Neural progenitor cell (in vitro differentiated cells): Measurements from ENCODE around the gene ADTRP. TPM values are rescaled to one million over a fixed set of nuclear protein-coding genes. Genes with fewer than 3 reads are reported as not detected.

Experiments
- DNase-seq: peaks from one replicate; pipeline ENCODE4 v3.0.0-alpha.2; 2016; ENCODE audit warnings: low spot score
- H2AFZ ChIP-seq: fragments of 200-600 bp; sonication (generic); replicated peaks from 2 replicates; pipeline ENCODE4 v1.6.1; 2016; ENCODE audit warnings: antibody characterized with exemption
- H3F3A ChIP-seq: fragments of 200-600 bp; sonication (generic); 2 replicates; pipeline ENCODE4 v1.6.1; 2016; ENCODE audit warnings: antibody characterized with exemption, low read depth
- H3K27ac ChIP-seq: fragments of 200-600 bp; sonication (generic); 2 replicates; pipeline ENCODE4 v1.5.1; 2016; ENCODE audit warnings: mild to moderate bottlenecking
- H3K27me3 ChIP-seq: fragments of 200-600 bp; sonication (generic); 2 replicates; pipeline ENCODE4 v1.6.1; 2016; ENCODE audit warnings: mild to moderate bottlenecking, moderate library complexity
- H3K36me3 ChIP-seq: fragments of 200-600 bp; sonication (generic); 2 replicates; pipeline ENCODE4 v1.5.1; 2016
- H3K4me1 ChIP-seq: fragments of 200-600 bp; sonication (generic); 2 replicates; pipeline ENCODE4 v1.6.1; 2016; ENCODE audit warnings: mixed run types
- H3K4me2 ChIP-seq: fragments of 200-600 bp; sonication (generic); 2 replicates; pipeline ENCODE4 v1.6.1; 2016
- H3K4me3 ChIP-seq: fragments of 200-600 bp; sonication (generic); 2 replicates; pipeline ENCODE4 v1.5.1; 2016
- H3K79me2 ChIP-seq: fragments of 200-600 bp; sonication (generic); 2 replicates; pipeline ENCODE4 v1.6.1; 2016; ENCODE audit warnings: low read depth
- H3K9ac ChIP-seq: fragments of 200-600 bp; sonication (generic); 2 replicates; pipeline ENCODE4 v1.6.1; 2016
- H3K9me3 ChIP-seq: fragments of 200-600 bp; sonication (generic); 2 replicates; pipeline ENCODE4 v1.5.1; 2016; ENCODE audit warnings: low read depth
- H4K20me1 ChIP-seq: fragments of 200-600 bp; sonication (generic); 2 replicates; pipeline ENCODE4 v1.6.1; 2016; ENCODE audit warnings: low read depth
- H3K27ac Mint-ChIP-seq: 3 replicates; pipeline ENCODE4 v1.8.0; 2021; ENCODE audit warnings: mixed read lengths
- H3K27me3 Mint-ChIP-seq: 2 replicates; pipeline ENCODE4 v1.8.0; 2022; ENCODE audit warnings: low read depth, mild to moderate bottlenecking, inconsistent platforms, moderate library complexity, mixed read lengths; ENCODE audit not compliant: insufficient read depth
- H3K36me3 Mint-ChIP-seq: 3 replicates; pipeline ENCODE4 v1.8.0; 2021; ENCODE audit warnings: mixed read lengths
- H3K4me1 Mint-ChIP-seq: 3 replicates; pipeline ENCODE4 v1.8.0; 2021; ENCODE audit warnings: mixed read lengths
- H3K4me3 Mint-ChIP-seq: 3 replicates; pipeline ENCODE4 v1.8.0; 2021; ENCODE audit warnings: mild to moderate bottlenecking, moderate library complexity, mixed read lengths
- H3K9me3 Mint-ChIP-seq: 3 replicates; pipeline ENCODE4 v1.8.0; 2020; ENCODE audit warnings: mixed read lengths
- CTCF ChIP-seq: fragments of 200-600 bp; sonication (generic); IDR thresholded peaks from 2 replicates; pipeline ENCODE4 v1.5.1; 2017; ENCODE audit warnings: antibody characterized with exemption, mild to moderate bottlenecking
- EZH2 ChIP-seq: fragments of 200-600 bp; sonication (generic); IDR thresholded peaks from 2 replicates; pipeline ENCODE4 v1.6.1; 2017; ENCODE audit warnings: antibody characterized with exemption, mild to moderate bottlenecking, moderate library complexity
- EZH2phosphoT487 ChIP-seq: fragments of 200-600 bp; sonication (generic); IDR thresholded peaks from 2 replicates; pipeline ENCODE4 v1.6.1; 2017; ENCODE audit warnings: antibody characterized with exemption
- total RNA-seq: library from RNA; depleted of rRNA; stranded (reverse); fragments of >200 nt; gene quantifications from 2 replicates; pipeline ENCODE4 v1.2.3, GENCODE V29; 2015; ENCODE audit warnings: low replicate concordance

ADTRP gene
- total RNA-seq, 1 donor from 2014 or later = not detected

DNA sequence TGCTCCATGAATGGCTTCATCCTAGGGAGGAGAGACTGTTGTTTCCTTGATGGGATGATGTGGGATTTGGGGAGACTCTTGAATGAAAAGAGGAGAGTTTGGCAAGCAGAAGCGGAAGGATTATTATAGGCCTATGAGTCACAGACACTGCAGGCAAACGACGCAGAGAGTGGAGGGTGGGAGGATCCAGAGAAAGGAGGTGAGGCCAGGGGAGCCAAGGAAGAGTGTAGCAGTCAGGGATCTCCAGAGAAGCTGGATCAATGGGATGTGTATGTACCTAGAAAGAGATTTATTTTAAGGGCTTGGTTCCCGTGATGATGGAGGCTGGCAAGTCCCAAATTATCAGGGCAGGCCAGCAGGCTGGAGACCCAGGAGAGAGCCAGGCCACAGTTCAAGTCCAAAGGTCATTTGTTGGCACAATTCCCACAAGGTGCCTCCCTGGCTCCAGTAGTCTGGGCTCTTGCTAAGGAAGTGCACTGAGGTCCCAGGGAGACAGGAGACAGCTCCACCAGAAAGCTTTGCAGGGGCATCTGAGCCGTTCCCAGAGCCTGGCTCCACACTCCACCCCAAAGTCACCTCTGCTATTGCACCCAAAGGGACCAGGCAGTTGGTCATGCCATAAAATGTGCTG, 76.0 kb downstream of the ADTRP start:
- TF ChIP-seq EZH2 (no peak), EZH2phosphoT487 (no peak), CTCF (no peak)
- Histone ChIP-seq H3K9ac (no peak overlapping the region), H3F3A (no peaks in the 10 kb centered on the region), H3K4me1 (no peaks in the 10 kb centered on the region), H3K9me3 (no peaks in the 10 kb centered on the region), H3K79me2 (no peaks in the 10 kb centered on the region), H4K20me1 (no peaks in the 10 kb centered on the region), H3K4me3 (no peak overlapping the region), H3K36me3 (no peaks in the 10 kb centered on the region), H2AFZ (no peak overlapping the region), H3K27me3 (no peaks in the 10 kb centered on the region), H3K27ac (no peak overlapping the region), H3K4me2 (no peak overlapping the region)
- Mint-ChIP-seq H3K4me1 (no peaks in the 10 kb centered on the region), H3K27ac (no peak overlapping the region), H3K27me3 (peaks cover 9% of the 10 kb centered on the region), H3K9me3 (no peaks in the 10 kb centered on the region), H3K36me3 (no peaks in the 10 kb centered on the region), H3K4me3 (no peak overlapping the region)
- DNase-seq = no peak

GRCh38 chr6:11702089-11702488, 76.5 kb downstream of the ADTRP start:
- Histone ChIP-seq H4K20me1 (no peaks in the 10 kb centered on the region), H2AFZ (no peak overlapping the region), H3K79me2 (no peaks in the 10 kb centered on the region), H3K9ac (no peak overlapping the region), H3K27ac (no peak overlapping the region), H3K4me1 (no peaks in the 10 kb centered on the region), H3K9me3 (no peaks in the 10 kb centered on the region), H3K4me2 (no peak overlapping the region), H3F3A (no peaks in the 10 kb centered on the region), H3K36me3 (no peaks in the 10 kb centered on the region), H3K4me3 (no peak overlapping the region), H3K27me3 (no peaks in the 10 kb centered on the region)
- DNase-seq = no peak
- no peaks in the 10 kb centered on the region for H3K9me3 Mint-ChIP-seq
- H3K4me1 Mint-ChIP-seq = no peaks in the 10 kb centered on the region
- H3K4me3 Mint-ChIP-seq = no peak overlapping the region
- peaks cover 8% of the 10 kb centered on the region for H3K27me3 Mint-ChIP-seq
- H3K27ac Mint-ChIP-seq = no peak overlapping the region
- H3K36me3 Mint-ChIP-seq = no peaks in the 10 kb centered on the region
- TF ChIP-seq EZH2phosphoT487 = no peak
- TF ChIP-seq EZH2 = no peak
- TF ChIP-seq CTCF = no peak

- no peaks in the 10 kb centered on the region for H3K4me1 ChIP-seq
- Mint-ChIP-seq H3K27ac (no peak overlapping the region), H3K4me3 (no peak overlapping the region), H3K27me3 (peaks cover 7% of the 10 kb centered on the region), H3K36me3 (no peaks in the 10 kb centered on the region), H3K4me1 (no peaks in the 10 kb centered on the region), H3K9me3 (peaks cover under 1% of the 10 kb centered on the region)
- H3K27ac ChIP-seq = no peak overlapping the region
- no peaks in the 10 kb centered on the region for H4K20me1 ChIP-seq
- no peak overlapping the region for H3K4me3 ChIP-seq
- no peak overlapping the region for H2AFZ ChIP-seq
- no peaks in the 10 kb centered on the region for H3K9me3 ChIP-seq
- no peaks in the 10 kb centered on the region for H3K36me3 ChIP-seq
- no peak for DNase-seq
- no peaks in the 10 kb centered on the region for H3K79me2 ChIP-seq
- H3K9ac ChIP-seq = no peak overlapping the region
- H3K27me3 ChIP-seq = no peaks in the 10 kb centered on the region
- no peaks in the 10 kb centered on the region for H3F3A ChIP-seq
- TF ChIP-seq EZH2 (no peak), CTCF (no peak), EZH2phosphoT487 (no peak)
- H3K4me2 ChIP-seq = no peak overlapping the region
Observed at GRCh38 chr6:11701573-11701972, 77.0 kb downstream of the ADTRP start.
